Glutamatergic neuron (in vitro differentiated cells): ENCODE results near the gene ZWILCH. TPM values are rescaled to one million over a fixed set of nuclear protein-coding genes. Genes with fewer than 3 reads are reported as not detected.

Source experiments
- DNase-seq: peaks from one replicate; pipeline ENCODE4 v3.0.0; 2022
- H3K27ac Mint-ChIP-seq: one replicate; pipeline ENCODE4 v1.8.0; 2020; ENCODE audit warnings: mild to moderate bottlenecking, mixed read lengths, inconsistent platforms; ENCODE audit not compliant: unreplicated experiment
- H3K27me3 Mint-ChIP-seq: one replicate; pipeline ENCODE4 v1.8.0; 2020; ENCODE audit warnings: mild to moderate bottlenecking, moderate library complexity, mixed read lengths, inconsistent platforms; ENCODE audit not compliant: unreplicated experiment
- H3K36me3 Mint-ChIP-seq: one replicate; pipeline ENCODE4 v1.8.0; 2020; ENCODE audit warnings: mild to moderate bottlenecking, mixed read lengths, inconsistent platforms; ENCODE audit not compliant: unreplicated experiment
- H3K4me1 Mint-ChIP-seq: one replicate; pipeline ENCODE4 v1.8.0; 2020; ENCODE audit warnings: mild to moderate bottlenecking, low read depth, mixed read lengths, inconsistent platforms; ENCODE audit not compliant: unreplicated experiment
- H3K4me3 Mint-ChIP-seq: one replicate; pipeline ENCODE4 v1.8.0; 2020; ENCODE audit warnings: mild to moderate bottlenecking, mixed read lengths, inconsistent platforms; ENCODE audit not compliant: unreplicated experiment
- H3K9me3 Mint-ChIP-seq: one replicate; pipeline ENCODE4 v1.8.0; 2020; ENCODE audit warnings: mild to moderate bottlenecking, moderate library complexity, mixed read lengths, inconsistent platforms; ENCODE audit not compliant: unreplicated experiment
- total RNA-seq: library from RNA; stranded (reverse); fragmentation: NEBNext Ultra II Directional; extraction: Animal tissue kit (Norgen Biotek cat#: 25700); gene quantifications from one replicate; pipeline ENCODE4 v1.2.1, GENCODE V29; 2021; ENCODE audit not compliant: unreplicated experiment
- TF ChIP-seq, protein P1 (sequence below): fragments of 200-600 bp; sonication (generic); IDR thresholded peaks from one replicate; pipeline ENCODE4 v1.5.0; 2021; ENCODE audit not compliant: partially characterized antibody, unreplicated experiment

The ZWILCH gene
- total RNA-seq, 1 donor from 2014 or later = 21.8 TPM

DNA sequence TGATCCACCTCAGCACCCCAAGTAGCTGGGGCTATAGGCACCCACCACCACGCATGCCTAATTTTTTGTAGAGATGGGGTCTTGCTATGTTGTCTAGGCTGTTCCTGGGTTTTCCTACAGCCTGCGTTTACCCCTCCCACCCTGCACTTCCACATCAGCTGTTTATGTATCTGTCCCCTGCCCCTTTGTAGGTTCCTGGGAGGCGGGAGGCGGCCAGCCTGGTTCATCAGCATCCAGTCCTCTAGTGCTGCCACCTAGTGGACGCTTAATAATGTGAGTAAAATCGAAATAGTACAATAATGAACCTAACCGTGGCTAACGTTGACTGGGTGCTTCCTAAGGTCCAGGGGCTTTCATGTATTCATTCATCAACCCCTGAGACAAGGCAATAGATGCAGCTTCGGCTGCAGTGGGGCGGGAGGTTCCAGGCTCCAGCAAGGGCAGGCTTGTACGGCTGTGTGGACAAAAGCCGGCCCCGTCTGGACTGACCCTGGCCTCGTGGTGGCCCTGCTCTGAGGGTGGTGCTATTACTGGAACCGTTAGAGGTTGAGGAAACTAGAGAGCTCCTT, 61.9 kb downstream of the ZWILCH start:
- Mint-ChIP-seq H3K27ac (peak overlapping the region; percentile 12), H3K9me3 (peaks cover 7% of the 10 kb centered on the region), H3K36me3 (no peaks in the 10 kb centered on the region), H3K4me1 (peaks cover 10% of the 10 kb centered on the region), H3K27me3 (peaks cover 4% of the 10 kb centered on the region), H3K4me3 (no peak overlapping the region)
- TF ChIP-seq, protein P1, sequence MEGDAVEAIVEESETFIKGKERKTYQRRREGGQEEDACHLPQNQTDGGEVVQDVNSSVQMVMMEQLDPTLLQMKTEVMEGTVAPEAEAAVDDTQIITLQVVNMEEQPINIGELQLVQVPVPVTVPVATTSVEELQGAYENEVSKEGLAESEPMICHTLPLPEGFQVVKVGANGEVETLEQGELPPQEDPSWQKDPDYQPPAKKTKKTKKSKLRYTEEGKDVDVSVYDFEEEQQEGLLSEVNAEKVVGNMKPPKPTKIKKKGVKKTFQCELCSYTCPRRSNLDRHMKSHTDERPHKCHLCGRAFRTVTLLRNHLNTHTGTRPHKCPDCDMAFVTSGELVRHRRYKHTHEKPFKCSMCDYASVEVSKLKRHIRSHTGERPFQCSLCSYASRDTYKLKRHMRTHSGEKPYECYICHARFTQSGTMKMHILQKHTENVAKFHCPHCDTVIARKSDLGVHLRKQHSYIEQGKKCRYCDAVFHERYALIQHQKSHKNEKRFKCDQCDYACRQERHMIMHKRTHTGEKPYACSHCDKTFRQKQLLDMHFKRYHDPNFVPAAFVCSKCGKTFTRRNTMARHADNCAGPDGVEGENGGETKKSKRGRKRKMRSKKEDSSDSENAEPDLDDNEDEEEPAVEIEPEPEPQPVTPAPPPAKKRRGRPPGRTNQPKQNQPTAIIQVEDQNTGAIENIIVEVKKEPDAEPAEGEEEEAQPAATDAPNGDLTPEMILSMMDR = peak; percentile 86
- DNase-seq = peak; percentile 75

DNA sequence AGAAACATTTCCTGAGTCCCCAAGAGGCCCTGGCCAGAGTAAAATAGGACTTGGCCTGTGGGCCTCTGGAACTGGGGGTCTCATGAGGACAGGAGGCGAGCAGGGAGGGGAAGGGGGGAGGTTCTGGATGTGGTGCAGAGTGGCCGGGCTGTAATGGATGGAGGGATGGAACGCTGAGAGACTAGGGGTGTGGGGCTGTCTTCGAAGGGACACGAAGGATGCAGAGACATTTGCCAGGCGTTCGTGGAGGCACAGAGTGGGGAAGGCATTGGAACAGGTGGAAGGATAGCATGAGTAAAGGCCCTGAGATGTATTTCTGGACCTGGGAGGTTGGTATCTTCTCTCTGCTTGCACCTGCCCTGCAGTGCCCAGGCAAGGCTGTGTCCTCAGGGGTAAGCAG, 62.8 kb downstream of the ZWILCH start:
- no peak for DNase-seq
- TF ChIP-seq, protein P1 = no peak
- Mint-ChIP-seq H3K36me3 (no peaks in the 10 kb centered on the region), H3K9me3 (peaks cover 7% of the 10 kb centered on the region), H3K27ac (no peak overlapping the region), H3K4me1 (peaks cover 10% of the 10 kb centered on the region), H3K27me3 (peaks cover 4% of the 10 kb centered on the region), H3K4me3 (no peak overlapping the region)

DNA sequence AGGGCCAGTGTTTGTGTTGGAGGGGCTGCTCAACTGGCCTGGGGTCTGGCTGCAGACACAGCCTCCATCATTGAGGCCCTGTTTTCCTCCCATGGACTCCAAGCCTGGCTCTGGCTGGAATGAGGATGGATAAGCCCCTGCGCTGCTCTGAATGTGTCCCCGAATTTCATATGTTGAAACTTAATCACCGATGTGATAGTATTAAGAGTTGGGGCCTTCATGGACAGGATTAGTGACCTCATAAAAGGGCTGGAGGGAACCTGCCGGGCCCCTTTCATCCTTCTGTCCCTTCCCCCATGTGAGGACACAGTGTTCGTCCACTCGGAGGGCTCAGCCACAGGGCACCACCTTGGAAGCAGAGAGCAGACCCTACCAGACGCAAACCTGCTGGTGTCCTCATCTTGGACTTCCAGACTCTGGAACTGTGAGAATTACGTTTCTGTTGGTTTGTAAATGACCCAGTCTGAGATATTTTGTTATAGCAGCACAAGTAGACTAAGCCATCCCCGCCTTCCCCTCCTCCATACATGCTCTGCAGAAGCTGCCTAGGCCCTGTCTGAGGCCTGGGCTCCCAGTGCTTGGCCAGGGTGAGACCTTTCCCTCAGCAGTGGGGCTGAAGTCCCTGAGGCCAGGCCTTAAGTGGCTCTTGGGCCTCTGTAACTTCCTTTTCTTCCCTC, 64.5 kb downstream of the ZWILCH start:
- TF ChIP-seq, protein P1 = no peak
- peaks cover 10% of the 10 kb centered on the region for H3K4me1 Mint-ChIP-seq

DNA sequence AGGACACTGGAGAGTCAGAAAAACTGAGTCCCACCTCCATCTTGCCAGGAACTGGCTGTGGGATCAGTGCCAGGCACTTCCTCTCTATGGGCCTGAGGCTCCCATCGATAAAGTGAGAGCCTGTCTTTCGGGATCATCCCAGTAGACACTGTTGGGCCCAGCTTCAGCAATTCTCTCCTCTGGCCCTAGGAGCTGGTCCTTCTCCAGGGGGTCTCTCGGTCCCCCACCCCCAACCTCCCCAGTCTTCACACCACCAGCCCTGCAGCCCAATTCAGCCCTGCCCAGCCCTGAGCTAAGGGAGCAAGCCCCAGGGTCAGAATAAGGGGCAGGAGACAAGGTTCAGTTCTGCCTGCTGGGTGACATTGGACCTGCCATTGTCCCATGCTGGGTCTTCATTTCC, 65.2 kb downstream of the ZWILCH start:
- TF ChIP-seq, protein P1 = no peak
- peaks cover 3% of the 10 kb centered on the region for H3K9me3 Mint-ChIP-seq
- no peak overlapping the region for H3K4me3 Mint-ChIP-seq
- peaks cover 6% of the 10 kb centered on the region for H3K27me3 Mint-ChIP-seq
- H3K36me3 Mint-ChIP-seq = no peaks in the 10 kb centered on the region
- H3K27ac Mint-ChIP-seq = no peak overlapping the region
- no peak for DNase-seq
- peaks cover 7% of the 10 kb centered on the region for H3K4me1 Mint-ChIP-seq

More for the DNA sequence above, 64.5 kb downstream of the ZWILCH start:
- peaks cover 6% of the 10 kb centered on the region for H3K9me3 Mint-ChIP-seq
- H3K36me3 Mint-ChIP-seq = no peaks in the 10 kb centered on the region
- no peak overlapping the region for H3K27ac Mint-ChIP-seq
- H3K4me3 Mint-ChIP-seq = no peak overlapping the region
- peaks cover 4% of the 10 kb centered on the region for H3K27me3 Mint-ChIP-seq
- DNase-seq = no peak

DNA sequence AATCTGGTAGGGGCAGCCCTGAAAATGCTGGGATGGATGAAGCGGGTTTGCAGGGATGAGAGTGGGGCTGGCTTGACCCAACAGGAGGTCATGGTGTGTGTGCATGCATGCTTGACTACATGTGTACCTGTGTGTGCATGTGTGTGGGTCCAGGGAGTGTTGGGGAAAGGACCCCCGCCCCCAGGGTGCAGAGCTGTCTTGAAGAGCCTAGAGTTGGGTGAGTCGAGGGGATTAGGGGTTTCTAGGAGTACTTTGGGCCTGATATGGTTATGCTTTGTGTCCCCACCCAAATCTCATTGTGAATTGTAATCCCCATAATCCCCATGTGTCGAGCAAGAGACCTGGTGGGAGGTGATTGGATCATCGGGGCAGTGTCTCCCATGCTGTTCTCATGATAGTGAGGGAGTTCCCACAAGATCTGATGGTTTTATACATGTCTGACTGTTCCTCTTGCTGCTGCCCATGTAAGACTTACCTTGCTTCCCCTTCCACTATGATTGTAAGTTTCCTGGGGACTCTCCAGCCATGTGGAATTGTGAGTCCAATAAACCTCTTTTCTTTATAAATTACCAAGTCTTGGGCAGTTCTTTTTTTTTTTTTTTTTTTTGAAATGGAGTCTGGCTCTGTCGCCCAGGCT, 65.8 kb downstream of the ZWILCH start:
- Mint-ChIP-seq H3K27ac (no peak overlapping the region), H3K4me3 (no peak overlapping the region), H3K27me3 (peaks cover 6% of the 10 kb centered on the region), H3K36me3 (no peaks in the 10 kb centered on the region), H3K4me1 (peaks cover 7% of the 10 kb centered on the region), H3K9me3 (peaks cover 3% of the 10 kb centered on the region)
- TF ChIP-seq, protein P1 = no peak
- no peak for DNase-seq
